Muscle layer of colon (tissue), 2 donors: Measurements from ENCODE around the gene NDUFS8.

Experiments used
- H3K27ac ChIP-seq: one replicate; pipeline ENCODE4 v1.7.0; 2013; ENCODE audit warnings: low read depth, mild to moderate bottlenecking, low read length, moderate library complexity
- H3K27me3 ChIP-seq, 2 donors: one replicate each; pipeline ENCODE4 v1.7.0; 2013; ENCODE audit warnings: low read length in 2 of 2, mild to moderate bottlenecking in 2 of 2; ENCODE audit not compliant: insufficient read depth in 2 of 2, control insufficient read depth in 1 of 2
- H3K36me3 ChIP-seq: one replicate; pipeline ENCODE4 v1.7.0; 2013; ENCODE audit warnings: mild to moderate bottlenecking, low read length; ENCODE audit not compliant: insufficient read depth
- H3K4me1 ChIP-seq: one replicate; pipeline ENCODE4 v1.7.0; 2013; ENCODE audit warnings: mild to moderate bottlenecking, low read length; ENCODE audit not compliant: insufficient read depth
- H3K4me3 ChIP-seq, 2 donors: one replicate each; pipeline ENCODE4 v1.7.0; 2013; ENCODE audit warnings: low read length in 2 of 2, low read depth in 1 of 2, mild to moderate bottlenecking in 1 of 2, moderate library complexity in 1 of 2
- H3K9ac ChIP-seq: one replicate; pipeline ENCODE4 v1.7.0; 2013; ENCODE audit warnings: low read length
- H3K9me3 ChIP-seq: one replicate; pipeline ENCODE4 v1.7.0; 2013; ENCODE audit warnings: mild to moderate bottlenecking, low read length
- donor health status: abdominal sarcoma.
- donor health status: Adenocarcinoma of cecum.

The NDUFS8 gene

DNA sequence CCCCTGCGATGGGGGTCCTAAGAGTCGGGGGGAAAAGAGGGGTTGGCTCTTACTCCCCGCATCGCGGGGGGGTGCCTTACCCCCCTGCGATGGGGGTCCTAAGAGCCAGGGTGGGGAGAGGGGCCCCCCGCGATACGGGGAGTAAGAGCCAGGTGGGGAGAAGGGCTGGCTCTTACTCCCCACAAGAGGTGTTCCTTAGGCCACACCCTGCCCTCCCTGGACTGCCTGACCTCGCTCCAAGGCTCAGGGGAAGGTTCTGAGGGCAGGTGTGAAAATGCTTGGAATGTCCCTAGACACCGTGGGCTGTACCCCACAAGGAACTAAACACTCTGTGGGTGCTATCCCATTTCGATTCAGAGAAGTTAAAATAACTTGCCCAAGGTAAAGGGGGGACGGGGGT, 34.4 kb upstream of the NDUFS8 start:
- H3K9me3 ChIP-seq, result no peaks in the 10 kb centered on the region
- H3K4me1 ChIP-seq, result no peaks in the 10 kb centered on the region
- no peak overlapping the region for H3K27ac ChIP-seq
- H3K4me3 ChIP-seq, result no peak overlapping the region
- H3K27me3 ChIP-seq, result no peaks in the 10 kb centered on the region
- H3K9ac ChIP-seq, result no peak overlapping the region
- no peaks in the 10 kb centered on the region for H3K36me3 ChIP-seq

DNA sequence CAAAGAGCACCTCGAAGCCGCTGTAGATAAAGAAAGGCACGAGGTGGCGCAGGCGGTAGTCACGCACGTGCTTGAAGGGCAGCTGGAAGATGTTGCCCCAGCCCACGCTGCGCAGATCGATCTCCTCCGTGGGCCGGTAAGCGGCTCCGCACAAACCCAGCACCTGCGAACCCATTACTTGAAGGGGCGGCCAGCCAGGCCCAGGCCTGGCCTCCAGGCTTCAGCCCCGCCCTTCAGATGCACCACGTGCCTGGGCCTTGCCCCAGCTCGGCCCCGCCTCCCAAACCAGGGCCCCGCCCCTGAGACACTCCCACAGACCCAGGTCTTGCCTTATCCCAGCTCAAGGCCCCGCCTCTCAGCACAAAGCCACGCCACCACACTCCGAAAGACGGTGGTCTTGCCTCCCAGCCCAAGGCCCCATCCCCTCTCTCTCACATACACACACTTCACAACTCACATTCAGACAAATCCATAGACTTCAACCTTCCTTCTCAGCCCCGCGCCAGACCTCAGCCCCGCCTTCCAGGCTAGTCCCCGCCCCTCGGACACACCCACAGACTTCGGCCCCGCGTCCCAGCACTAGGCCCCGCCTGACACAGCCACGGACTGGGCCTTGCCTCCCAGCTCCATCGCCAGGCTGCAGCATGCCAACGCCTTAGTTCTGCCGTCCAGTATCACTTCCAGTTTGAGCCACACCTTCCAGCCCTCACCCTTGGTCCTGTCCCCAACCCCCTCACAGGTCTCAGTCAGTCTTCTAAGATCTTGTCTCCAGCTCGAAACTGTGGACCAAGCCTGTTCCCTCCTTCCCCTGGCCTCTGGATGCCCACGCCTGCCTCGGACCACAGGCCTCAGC, 33.6 kb upstream of the NDUFS8 start:
- Histone ChIP-seq H3K27me3 (no peaks in the 10 kb centered on the region), H3K27ac (no peak overlapping the region), H3K36me3 (no peaks in the 10 kb centered on the region), H3K4me3 (no peak overlapping the region), H3K9me3 (no peaks in the 10 kb centered on the region), H3K4me1 (no peaks in the 10 kb centered on the region), H3K9ac (no peak overlapping the region)

DNA sequence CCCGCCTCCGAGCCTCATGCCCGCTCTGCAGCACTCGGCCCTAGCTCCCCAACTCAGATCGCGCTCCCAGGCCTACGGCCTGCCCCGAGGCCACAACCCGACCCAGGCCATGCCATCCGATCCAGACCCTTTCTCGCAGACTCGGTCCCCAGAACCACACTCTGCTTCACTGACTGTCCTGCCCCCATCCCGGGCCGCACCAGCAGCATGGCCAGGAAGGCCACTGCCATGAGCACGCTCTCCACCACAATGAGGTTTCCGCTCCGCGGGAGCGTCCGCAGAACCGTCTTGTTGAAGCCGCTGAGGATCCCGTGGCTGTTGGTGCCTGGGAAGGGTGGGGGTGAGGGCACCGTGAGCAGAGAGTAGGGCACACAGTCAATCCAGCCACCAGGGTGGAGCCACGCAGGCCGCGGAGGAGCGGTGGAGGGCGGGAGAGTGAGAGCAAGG, 33.0 kb upstream of the NDUFS8 start:
- no peak overlapping the region for H3K27ac ChIP-seq
- H3K9me3 ChIP-seq, result no peaks in the 10 kb centered on the region
- no peak overlapping the region for H3K4me3 ChIP-seq
- no peak overlapping the region for H3K9ac ChIP-seq
- no peaks in the 10 kb centered on the region for H3K36me3 ChIP-seq
- no peaks in the 10 kb centered on the region for H3K27me3 ChIP-seq
- no peaks in the 10 kb centered on the region for H3K4me1 ChIP-seq

DNA sequence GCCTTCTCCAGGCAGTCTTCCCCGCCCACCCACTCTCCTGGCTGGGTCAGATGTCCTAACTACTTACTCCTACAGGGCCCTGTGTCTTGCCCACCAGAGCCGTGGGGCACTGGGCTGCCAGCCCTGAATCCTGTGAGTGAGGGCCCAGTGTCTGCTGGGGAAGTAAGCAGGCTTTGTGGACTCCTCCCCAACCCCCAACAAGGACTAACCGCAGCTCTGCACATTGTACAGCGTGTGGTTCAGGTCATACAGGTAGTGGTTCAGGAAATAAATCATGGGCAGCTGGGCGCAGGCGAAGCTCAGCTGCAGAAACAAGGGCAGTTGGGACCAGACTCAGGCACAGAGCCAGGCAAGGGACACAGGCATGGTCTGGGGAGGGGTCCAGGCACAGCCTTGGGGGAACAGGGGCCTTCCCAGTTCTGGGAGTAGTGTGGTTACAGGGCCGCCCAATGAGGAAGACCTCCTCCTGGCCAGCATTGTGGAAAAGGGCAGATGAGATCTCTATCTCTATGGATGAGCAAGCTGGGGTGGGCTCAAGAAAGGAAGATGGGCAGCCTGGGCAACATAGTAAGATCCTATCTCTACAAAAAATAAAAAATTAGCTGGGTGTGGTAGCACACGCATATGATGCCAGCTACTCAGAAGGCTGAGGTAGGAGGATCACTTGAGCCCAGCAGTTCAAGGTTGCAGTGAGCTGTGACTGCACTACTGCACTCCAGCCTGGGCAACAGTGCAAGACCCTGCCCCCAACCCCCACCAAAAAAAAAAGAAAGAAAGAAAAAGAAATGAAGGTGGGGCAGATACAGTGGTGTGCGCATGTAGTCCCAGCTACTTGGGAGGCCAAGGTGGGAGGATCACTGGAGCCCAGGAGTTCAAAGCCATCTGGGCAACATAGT, 32.1 kb upstream of the NDUFS8 start:
- no peaks in the 10 kb centered on the region for H3K9me3 ChIP-seq
- no peak overlapping the region for H3K4me3 ChIP-seq
- H3K27me3 ChIP-seq, result no peaks in the 10 kb centered on the region
- no peaks in the 10 kb centered on the region for H3K4me1 ChIP-seq
- no peak overlapping the region for H3K9ac ChIP-seq
- H3K36me3 ChIP-seq, result no peaks in the 10 kb centered on the region
- H3K27ac ChIP-seq, result no peak overlapping the region

DNA sequence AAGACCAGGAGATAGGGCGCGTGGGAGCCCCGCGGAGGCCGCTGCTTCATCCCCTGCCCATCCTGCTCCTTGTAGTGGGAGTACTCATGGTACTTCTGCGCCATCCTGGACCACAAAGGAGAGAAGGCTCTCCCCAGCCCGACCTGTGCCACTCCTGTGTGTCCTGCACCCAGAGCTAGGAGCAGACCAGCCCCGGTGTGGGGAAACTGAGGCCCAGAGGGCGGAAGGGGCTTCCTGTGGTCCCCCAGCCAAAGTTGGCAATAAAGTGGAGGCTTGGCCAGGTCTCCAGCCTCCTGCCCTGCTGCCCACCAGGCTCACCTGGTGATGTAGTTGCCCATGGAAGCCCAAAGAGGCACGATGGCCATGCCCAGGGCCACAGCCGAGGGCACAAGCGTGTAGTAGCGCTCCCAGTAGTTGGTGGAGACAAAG, 31.3 kb upstream of the NDUFS8 start:
- Histone ChIP-seq H3K9ac (no peak overlapping the region), H3K27me3 (no peaks in the 10 kb centered on the region), H3K27ac (no peak overlapping the region), H3K4me3 (no peak overlapping the region), H3K4me1 (no peaks in the 10 kb centered on the region), H3K36me3 (no peaks in the 10 kb centered on the region), H3K9me3 (no peaks in the 10 kb centered on the region)

DNA sequence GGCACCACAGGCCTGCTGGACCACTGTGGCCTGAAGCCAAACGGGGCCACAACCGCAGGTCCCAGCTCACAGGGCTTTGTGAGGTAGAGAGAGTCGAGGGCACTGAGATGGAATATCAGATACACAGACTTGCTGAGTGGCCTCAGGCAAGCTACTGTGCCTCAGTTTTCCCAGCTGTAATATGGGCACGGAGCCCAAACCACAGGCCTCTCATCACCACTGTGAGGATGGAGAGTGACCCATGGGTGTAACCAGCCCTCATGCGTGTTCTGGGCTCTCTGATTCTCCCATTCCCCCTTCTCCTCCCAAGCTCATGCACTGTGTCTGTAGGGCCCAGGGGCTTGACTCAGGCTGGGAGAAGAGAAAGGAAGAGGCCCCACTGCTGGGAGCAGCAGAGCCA, 30.8 kb upstream of the NDUFS8 start:
- no peak overlapping the region for H3K27ac ChIP-seq
- no peaks in the 10 kb centered on the region for H3K36me3 ChIP-seq
- H3K9ac ChIP-seq, result no peak overlapping the region
- H3K27me3 ChIP-seq, result no peaks in the 10 kb centered on the region
- H3K9me3 ChIP-seq, result no peaks in the 10 kb centered on the region
- no peaks in the 10 kb centered on the region for H3K4me1 ChIP-seq
- H3K4me3 ChIP-seq, result no peak overlapping the region

DNA sequence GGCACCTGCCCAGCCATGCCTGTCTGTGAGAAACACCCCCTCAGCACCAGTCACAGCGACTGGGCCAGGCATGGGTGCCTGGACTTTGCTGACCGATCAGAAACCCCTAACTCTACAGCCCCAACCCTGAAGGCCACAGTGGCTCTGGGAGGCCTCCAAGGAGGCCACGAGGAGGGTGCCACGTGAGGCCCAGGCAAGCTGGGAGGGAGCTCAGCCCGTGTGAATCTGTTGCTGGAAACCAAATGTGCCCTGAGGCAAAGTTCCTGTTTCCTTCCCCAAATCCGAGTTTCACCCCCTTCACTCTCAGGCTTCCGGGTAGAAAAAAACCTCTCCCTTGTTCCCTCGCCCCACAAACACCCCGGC, 27.9 kb upstream of the NDUFS8 start:
- Histone ChIP-seq H3K9ac (no peak overlapping the region), H3K27me3 (no peaks in the 10 kb centered on the region), H3K4me3 (no peak overlapping the region), H3K4me1 (no peaks in the 10 kb centered on the region), H3K36me3 (no peaks in the 10 kb centered on the region), H3K27ac (no peak overlapping the region), H3K9me3 (no peaks in the 10 kb centered on the region)

DNA sequence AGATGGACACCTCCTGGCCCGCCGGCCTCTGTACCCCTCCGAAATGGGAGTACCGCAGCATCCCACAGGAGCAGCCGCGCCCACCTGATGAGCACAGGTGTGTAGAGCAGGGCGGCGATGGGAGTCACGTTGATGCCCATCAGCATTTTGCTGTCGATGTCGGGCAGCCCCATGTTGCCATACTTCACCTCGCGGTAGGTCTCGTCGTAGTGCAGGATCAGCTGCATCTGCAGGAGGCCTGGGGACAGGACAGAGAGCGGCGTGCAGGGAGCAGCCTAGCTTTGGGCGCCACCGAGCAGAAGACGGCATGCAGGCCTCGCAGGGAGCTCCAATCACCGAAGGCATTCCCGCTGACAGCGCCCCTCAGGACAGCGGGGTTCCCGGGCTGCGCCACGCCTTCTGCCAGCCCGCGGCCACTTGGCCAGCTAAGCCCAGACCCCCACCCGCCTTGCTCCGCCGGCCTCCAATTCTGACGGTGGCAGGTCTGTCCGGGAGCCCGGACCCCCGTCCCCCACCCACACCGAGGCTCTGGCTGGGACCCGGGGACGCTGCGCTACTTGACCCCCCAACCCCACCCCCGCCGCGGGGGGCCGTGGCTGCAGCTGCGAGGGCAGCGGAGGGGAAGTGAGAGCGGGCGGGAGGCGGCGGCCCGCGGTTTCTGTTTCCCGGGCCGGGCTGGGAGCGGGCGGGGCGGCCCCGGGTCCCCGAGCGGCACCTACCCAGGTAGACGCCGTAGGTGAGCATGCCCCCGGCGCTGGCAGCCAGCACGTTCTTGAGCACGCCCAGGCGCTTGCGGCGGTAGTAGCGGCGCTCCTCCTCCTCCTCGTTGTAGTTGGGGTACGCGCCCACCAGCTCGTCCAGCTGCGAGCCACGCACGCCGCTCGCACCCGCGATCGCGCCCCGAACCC, 27.3 kb upstream of the NDUFS8 start:
- peak overlapping the region; percentile 43 to 54 for H3K4me3 ChIP-seq
- no peaks in the 10 kb centered on the region for H3K4me1 ChIP-seq
- no peak overlapping the region for H3K9ac ChIP-seq
- peak overlapping the region; percentile 14 for H3K27ac ChIP-seq
- H3K36me3 ChIP-seq, result no peaks in the 10 kb centered on the region
- no peaks in the 10 kb centered on the region for H3K9me3 ChIP-seq
- no peaks in the 10 kb centered on the region for H3K27me3 ChIP-seq

DNA sequence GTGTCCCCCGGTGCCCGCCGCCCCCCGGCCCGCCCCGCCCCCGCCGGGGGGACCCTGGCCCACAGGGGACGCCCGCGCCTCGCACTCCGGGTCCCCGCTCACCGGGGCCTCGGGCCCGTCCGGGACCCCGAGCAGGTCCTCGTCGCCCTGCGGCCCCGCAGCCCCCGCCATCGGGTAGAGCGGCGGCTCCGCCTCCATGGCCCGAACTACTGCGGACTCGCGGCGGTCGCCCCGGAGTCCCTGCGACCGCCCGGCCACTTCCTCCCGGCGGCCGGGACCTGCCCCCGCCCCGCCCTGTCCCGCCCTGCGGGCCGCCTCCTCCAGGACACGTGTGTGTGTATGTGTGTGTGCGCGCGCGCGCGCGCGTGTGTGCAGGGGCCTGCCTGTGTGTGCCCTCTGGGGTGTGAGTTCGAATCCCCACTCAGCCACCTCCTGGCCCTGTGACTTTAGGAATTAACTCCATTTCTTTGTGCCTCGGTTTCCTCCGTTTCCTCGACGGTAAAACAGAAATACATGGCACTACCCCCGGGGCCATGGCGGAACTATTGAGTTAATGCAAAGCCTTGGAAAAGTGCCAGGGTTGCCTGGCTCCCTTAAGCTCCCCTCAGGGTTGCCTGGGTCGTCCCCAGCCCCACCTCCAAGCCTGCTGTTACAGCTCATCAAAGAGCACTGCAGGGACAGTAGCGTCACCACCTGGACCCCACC, 26.5 kb upstream of the NDUFS8 start, which contains the start of gene UNC93B1:
Gene UNC93B1 (minus strand): TSS at position 252 of the 705 bp plus-strand sequence. CDS start 54 bp downstream, at position 198.
- Histone ChIP-seq H3K9me3 (no peaks in the 10 kb centered on the region), H3K27me3 (no peaks in the 10 kb centered on the region), H3K4me3 (peak within 1 kb of the TSS; percentile 43 to 54), H3K36me3 (no peaks in the 10 kb centered on the region), H3K27ac (peak within 1 kb of the TSS; percentile 14), H3K9ac (no peak within 1 kb of the TSS), H3K4me1 (no peaks in the 10 kb centered on the region)

DNA sequence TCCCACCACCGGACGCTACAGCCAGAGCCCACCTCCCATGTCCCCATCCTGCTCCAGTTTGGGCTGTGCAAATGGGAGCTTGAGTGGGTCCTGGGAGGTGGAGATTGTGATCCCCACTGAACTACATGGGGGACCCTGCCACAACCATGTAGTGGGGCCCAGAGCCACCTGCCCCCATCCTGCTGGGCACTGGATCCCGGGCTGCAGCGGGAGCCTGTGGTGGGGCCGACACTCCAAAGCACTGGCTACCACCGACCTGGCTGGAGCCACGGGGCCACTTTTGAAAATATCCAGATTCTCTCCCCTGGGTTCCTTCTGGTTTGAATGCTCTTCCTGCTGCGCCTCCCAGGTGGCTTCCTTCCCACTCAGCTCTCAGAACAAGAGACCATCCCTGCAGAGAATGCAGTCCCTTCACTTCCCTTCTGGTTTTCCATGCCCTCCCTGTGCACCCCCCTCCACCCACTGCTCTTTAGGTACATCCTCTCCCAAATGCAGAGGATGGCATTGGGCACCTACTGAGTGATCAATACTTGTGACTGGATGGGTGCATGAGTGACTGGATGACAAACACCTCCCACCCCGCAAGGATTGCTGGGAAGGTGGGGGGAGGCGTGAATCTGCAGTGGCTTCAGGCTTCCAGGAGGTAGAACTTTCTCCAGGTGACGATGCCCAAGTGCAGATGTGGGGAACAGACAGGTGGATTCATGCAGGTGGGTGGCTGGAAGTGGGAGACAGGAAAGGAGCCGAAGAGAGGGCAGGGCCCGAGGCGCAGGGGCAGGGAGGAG, 25.7 kb upstream of the NDUFS8 start:
- H3K36me3 ChIP-seq, result no peaks in the 10 kb centered on the region
- no peak overlapping the region for H3K27ac ChIP-seq
- peak overlapping the region in 1 of 2 donors; percentile 29 for H3K4me3 ChIP-seq
- peaks cover 7% of the 10 kb centered on the region for H3K4me1 ChIP-seq
- H3K27me3 ChIP-seq, result no peaks in the 10 kb centered on the region
- H3K9ac ChIP-seq, result no peak overlapping the region
- H3K9me3 ChIP-seq, result no peaks in the 10 kb centered on the region
